GM12875 (cell line): Measurements from ENCODE around the gene EFNA2.
"Not testable (repeated sequence)": the region's sequence is repeated elsewhere in the genome, so short reads cannot be mapped to it uniquely, and the experiment has no call there.

Experiments used
- H3K4me3 ChIP-seq: one replicate; pipeline ENCODE4 v1.5.1; 2011; ENCODE audit warnings: low read depth, low read length, control low read depth
- TF ChIP-seq, protein P1 (sequence below): IDR thresholded peaks from 2 replicates; pipeline ENCODE4 v1.5.1; 2011; ENCODE audit warnings: low read depth, mild to moderate bottlenecking, control low read depth, inconsistent platforms, low read length, moderate library complexity, borderline replicate concordance; ENCODE audit not compliant: insufficient read depth

EFNA2 gene

DNA sequence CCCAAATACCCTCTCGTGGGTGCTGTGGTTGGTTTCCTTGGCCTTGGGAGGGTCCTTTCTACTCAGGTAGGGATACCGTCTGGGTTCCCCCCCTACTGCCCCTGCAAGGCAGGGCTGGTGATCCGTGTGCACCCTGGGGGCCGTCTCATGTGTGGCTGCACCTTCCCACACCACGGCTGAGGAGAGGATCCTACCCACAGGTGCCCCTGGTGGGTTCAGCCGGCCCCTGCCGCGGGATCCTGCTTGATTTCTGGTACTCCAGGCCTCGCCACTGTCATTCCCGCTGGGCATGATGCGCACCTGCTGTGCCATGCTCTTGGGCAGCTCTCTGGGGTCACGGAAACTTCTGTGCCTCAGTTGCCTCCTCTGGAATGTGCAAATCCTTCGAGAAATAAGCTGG is 30.8 kb downstream of the EFNA2 start:
- H3K4me3 ChIP-seq: no peak overlapping the region
- TF ChIP-seq, protein P1, sequence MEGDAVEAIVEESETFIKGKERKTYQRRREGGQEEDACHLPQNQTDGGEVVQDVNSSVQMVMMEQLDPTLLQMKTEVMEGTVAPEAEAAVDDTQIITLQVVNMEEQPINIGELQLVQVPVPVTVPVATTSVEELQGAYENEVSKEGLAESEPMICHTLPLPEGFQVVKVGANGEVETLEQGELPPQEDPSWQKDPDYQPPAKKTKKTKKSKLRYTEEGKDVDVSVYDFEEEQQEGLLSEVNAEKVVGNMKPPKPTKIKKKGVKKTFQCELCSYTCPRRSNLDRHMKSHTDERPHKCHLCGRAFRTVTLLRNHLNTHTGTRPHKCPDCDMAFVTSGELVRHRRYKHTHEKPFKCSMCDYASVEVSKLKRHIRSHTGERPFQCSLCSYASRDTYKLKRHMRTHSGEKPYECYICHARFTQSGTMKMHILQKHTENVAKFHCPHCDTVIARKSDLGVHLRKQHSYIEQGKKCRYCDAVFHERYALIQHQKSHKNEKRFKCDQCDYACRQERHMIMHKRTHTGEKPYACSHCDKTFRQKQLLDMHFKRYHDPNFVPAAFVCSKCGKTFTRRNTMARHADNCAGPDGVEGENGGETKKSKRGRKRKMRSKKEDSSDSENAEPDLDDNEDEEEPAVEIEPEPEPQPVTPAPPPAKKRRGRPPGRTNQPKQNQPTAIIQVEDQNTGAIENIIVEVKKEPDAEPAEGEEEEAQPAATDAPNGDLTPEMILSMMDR: no peak

DNA sequence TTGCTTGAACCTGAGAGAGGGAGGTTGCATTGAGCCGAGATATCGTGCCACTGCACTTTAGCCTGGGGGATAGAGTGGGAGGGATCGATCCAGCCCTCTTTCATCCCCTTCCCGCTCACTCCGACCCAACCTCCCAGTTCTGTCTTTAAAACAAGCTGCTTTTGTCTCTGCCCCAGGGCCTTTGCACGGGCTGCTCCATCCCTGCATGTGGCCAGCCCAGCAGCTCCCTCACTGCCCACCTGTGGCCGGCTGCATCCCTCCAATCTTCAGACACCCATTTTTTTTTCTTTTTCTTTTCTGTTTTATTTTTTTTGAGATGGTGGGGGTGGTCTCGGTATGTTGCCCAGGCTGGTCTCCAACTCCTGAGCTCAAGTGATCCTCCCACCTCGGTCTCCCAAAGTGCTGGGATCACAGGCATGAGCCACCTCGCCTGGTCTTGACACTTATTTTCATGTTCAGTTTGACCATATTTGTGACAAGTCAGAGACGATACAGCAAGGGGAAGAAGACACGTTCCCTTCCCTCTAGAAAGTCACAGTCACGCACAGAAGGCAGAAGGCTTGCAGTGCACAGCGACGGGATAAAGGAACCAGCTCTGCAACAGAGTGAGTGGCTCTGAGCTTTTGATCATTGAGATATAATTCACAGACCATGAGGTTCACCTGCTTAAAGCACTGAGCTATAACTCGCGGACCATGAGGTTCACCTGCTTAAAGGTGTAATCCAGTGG is 31.8 kb downstream of the EFNA2 start:
- TF ChIP-seq, protein P1: no peak
- no peak overlapping the region for H3K4me3 ChIP-seq

DNA sequence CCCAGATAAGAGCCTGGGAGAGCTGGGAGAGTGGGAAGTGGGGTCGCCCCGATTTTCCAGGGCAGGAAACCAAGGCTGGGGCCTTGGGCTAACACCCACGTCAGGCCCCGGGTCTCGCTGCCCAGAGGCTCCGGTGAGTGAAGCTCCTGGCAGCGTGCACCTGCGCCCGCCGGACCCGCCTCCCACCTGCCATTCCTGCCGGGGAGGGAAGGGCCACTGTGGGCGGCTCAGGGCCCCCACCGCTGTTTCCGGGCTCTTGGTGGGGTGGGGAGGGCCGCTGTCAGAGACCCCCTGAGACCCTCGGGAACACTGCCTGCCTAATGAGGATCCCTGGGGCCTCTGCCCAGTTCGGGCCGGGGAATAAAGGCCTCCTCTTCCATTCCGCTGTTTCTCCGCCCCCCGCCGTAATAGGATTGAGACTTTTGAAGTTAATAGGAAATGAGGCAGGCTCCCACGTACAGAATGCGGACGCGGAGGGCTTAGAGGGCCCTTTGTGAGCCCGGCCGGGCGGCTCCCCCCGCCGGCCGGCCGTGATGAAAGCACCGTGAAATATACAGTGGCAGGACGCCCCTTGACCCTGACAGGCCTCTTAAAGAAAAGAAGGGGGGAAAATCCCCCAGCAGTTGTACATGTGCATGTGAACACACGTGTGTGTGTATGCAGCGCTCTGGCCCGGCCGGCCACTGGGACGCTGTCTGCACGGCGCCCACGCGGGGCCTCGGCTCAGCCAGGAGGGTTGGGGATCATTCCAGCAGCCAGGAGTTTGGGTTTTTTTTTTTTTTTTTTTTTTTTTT is 33.2 kb downstream of the EFNA2 start:
- TF ChIP-seq, protein P1: no peak

DNA sequence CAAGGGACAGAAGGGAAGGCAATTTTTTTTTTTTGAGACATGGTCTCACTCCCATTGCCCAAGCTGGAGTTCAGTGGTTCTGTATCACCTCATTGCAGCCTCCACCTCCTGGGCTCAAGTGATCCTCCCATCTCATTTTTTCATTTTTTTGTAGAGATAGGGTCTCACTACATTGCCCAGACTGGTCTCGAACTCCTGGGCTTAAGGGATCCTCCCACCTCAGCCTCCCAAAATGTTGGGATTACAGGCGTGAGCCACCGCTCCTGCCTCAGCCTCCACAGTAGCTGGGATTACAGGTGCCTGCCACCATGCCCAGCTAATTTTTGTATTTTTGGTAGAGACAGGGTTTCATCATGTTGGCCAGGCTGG is 34.6 kb downstream of the EFNA2 start:
- not testable (repeated sequence) for H3K4me3 ChIP-seq

More for the DNA sequence above, 33.2 kb downstream of the EFNA2 start:
- no peak overlapping the region for H3K4me3 ChIP-seq

DNA sequence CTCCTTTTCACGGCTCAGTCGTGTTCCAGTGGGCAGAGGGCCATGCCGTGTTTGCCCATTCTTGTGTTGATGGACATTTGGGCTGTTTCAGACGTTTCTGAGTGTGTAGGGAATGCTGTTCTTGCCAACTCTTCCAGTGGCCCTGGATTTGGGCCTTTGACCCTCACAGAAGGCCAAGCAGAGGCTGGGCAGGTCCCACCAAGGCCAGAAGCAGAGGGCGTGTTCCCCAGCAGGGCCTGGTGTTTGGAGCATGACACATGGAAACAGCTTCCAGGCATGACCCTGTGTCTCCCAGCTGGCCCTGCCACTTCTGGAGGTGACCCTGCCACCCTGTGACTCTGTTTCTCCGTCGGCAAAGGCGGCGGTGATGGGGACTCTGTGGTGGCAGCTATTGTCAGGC is 35.9 kb downstream of the EFNA2 start:
- TF ChIP-seq, protein P1: no peak
- no peak overlapping the region for H3K4me3 ChIP-seq

DNA sequence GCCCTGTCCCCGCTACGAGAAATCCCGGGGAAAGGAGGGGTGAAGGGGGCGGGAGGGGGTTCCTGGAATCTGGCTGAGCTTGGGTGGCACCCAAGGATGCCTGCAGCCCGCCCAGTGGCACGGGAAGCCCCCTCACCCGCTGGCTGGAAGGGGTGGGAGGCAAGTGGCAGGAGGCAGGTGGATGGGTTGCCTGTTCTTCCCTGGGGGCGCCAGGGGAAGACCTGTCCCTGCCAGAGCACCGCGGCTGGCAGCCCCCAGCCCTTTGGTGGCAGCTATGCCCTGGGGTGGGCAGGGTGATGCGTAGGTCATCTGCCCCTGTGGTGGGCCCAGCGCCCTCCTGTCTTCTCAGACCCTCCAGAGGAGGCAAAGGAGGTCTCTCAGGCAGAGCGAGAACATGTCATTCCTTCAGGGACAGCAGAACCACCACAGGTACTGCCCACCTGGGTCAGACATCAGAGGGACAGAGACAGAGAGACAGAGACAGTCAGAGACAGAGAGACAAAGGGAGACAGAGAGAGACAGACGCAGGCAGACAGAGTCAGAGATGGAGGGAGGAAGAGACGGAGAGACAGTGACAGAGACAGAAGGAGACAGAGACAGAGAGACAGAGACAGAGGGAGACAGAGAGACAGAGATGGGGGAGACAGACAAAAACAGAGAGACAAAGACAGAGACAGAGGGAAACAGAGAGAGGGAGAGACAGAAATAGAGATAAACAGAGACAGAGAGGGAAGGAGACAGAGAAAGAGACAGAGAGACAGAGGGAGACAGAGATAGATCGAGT is 36.7 kb downstream of the EFNA2 start:
- no peak overlapping the region for H3K4me3 ChIP-seq
- TF ChIP-seq, protein P1: no peak

DNA sequence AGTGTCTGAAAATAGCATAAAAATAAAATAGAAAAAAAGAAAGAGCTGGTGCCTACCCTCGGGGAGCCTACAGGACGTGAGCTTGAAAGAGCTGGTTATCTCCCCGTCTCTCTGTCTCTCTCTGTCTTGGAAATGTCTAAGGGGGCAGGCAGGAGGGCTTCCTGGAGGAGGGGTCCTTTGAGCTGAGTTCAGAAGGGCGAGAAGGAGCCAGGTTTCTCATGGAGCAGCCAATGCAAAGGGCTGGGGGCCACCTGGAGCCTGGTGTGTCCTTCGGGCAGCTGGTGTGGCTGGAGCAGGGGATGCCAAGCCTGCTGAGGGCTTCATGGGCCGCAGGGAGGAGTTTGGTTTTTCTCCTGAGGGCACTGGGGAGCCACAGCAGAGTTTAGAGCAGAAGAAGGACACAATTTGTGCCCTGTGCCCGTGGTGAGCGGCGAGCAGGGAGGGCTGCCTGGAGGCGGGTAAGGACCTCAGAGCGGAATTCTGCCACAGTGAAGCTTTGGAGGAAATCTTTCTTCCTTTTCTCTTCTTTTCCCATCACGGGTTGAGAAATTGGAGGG is 38.7 kb downstream of the EFNA2 start:
- no peak overlapping the region for H3K4me3 ChIP-seq
- TF ChIP-seq, protein P1: no peak
